MCF 10A (cell line): ENCODE data around the gene RPL7A. TPM values are rescaled to one million over a fixed set of nuclear protein-coding genes. Genes with fewer than 3 reads are reported as not detected.
"Not testable (repeated sequence)": the region's sequence is repeated elsewhere in the genome, so short reads cannot be mapped to it uniquely, and the experiment has no call there.

Experiments used
- BruUV-seq: library from RNA; stranded (reverse); fragments of 400-500 nt; replicated peaks from 2 replicates; lab custom pipeline; 2021; lab: Mats Ljungman, UMichigan
- CTCF ChIA-PET: fragments of 300-600 bp; sonication (Branson Sonifier 250); formaldehyde crosslinking; extraction: SDS; loops from one replicate; lab custom pipeline; 2021; ENCODE audit warnings: antibody characterized with exemption, inconsistent platforms; lab: Yijun Ruan, JAX
- POLR2A ChIA-PET: fragments of 300-600, 350-650 bp; sonication (Branson Sonifier 250); formaldehyde crosslinking; extraction: SDS; loops from one replicate; lab custom pipeline; 2020; ENCODE audit warnings: antibody characterized with exemption, inconsistent platforms; lab: Yijun Ruan, JAX
- DNase-seq: peaks from one replicate; pipeline ENCODE4 v3.0.0-alpha.2; 2018; ENCODE audit not compliant: unreplicated experiment
- H3K27ac Mint-ChIP-seq: one replicate; pipeline ENCODE4 v1.8.0; 2022; ENCODE audit warnings: mild to moderate bottlenecking, low read depth, mixed read lengths; ENCODE audit not compliant: unreplicated experiment
- H3K27me3 Mint-ChIP-seq: one replicate; pipeline ENCODE4 v1.8.0; 2022; ENCODE audit warnings: mixed read lengths; ENCODE audit not compliant: insufficient read depth, unreplicated experiment
- H3K36me3 Mint-ChIP-seq: one replicate; pipeline ENCODE4 v1.8.0; 2022; ENCODE audit warnings: mild to moderate bottlenecking, moderate library complexity, mixed read lengths; ENCODE audit not compliant: insufficient read depth, unreplicated experiment
- H3K4me1 Mint-ChIP-seq: one replicate; pipeline ENCODE4 v1.8.0; 2022; ENCODE audit warnings: mixed read lengths; ENCODE audit not compliant: insufficient read depth, unreplicated experiment
- H3K4me3 Mint-ChIP-seq: one replicate; pipeline ENCODE4 v1.8.0; 2022; ENCODE audit warnings: mild to moderate bottlenecking, moderate library complexity, mixed read lengths; ENCODE audit not compliant: unreplicated experiment
- H3K9me3 Mint-ChIP-seq: one replicate; pipeline ENCODE4 v1.8.0; 2022; ENCODE audit warnings: mixed read lengths; ENCODE audit not compliant: unreplicated experiment
- CTCF ChIP-seq: fragments of 200-600 bp; IDR thresholded peaks from one replicate; pipeline ENCODE4 v1.8.0; 2022; ENCODE audit warnings: antibody characterized with exemption, mild to moderate bottlenecking; ENCODE audit not compliant: unreplicated experiment
- intact Hi-C: fragments of 100-400 bp; cut with micrococcal nuclease; formaldehyde crosslinking; loops from 2 replicates; pipeline ENCODE4 v1.14.1; 2022
- total RNA-seq: library from RNA; stranded (reverse); gene quantifications from 2 replicates; pipeline ENCODE4 v1.2.3, GENCODE V29; 2022

The RPL7A gene
- total RNA-seq, 1 experiment from 2014 or later: 2,129 TPM

GRCh38 chr9:133389025-133389557 is 41.1 kb downstream of the RPL7A start:
- Mint-ChIP-seq H3K4me3 (no peak overlapping the region), H3K4me1 (no peaks in the 10 kb centered on the region), H3K9me3 (no peaks in the 10 kb centered on the region), H3K27me3 (no peaks in the 10 kb centered on the region), H3K27ac (no peak overlapping the region), H3K36me3 (no peaks in the 10 kb centered on the region)
- CTCF ChIA-PET: interaction anchor here (0.9 to 1.3 kb wide), 3 partner anchors 15 to 203 kb away, joined by 3 read pairs; no protein-coding TSS in a partner anchor
- DNase-seq: no peak
- POLR2A ChIA-PET: no interaction called here
- no TSS peak for BruUV-seq
- TF ChIP-seq CTCF: no peak
- intact Hi-C loops: no loop called here

DNA sequence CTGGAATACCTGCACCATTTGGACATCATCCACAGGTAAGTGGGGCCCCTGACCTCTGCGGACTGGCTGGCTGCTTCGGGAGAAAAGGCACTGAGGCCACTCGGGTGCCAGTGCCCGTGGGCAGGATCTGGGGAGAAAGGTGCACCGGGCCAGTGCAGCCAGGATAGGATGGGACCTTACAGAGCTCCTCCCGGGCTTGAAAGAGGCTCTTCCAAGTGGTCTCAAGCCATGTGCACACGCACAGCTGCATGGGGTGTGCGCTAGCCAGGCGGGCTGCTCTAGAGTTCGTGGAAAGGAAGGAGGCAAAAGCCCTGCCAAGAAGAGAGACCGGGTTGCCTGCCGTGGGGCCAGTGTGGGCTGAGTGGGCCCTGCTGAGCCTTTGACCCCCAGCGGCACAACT is 41.5 kb downstream of the RPL7A start:
- H3K4me3 Mint-ChIP-seq: no peak overlapping the region
- DNase-seq: no peak
- no peak overlapping the region for H3K27ac Mint-ChIP-seq
- peaks cover 3% of the 10 kb centered on the region for H3K27me3 Mint-ChIP-seq
- TF ChIP-seq CTCF: no peak
- intact Hi-C loops: no loop called here
- BruUV-seq: no TSS peak
- H3K4me1 Mint-ChIP-seq: no peaks in the 10 kb centered on the region
- H3K9me3 Mint-ChIP-seq: no peaks in the 10 kb centered on the region
- POLR2A ChIA-PET: no interaction called here
- CTCF ChIA-PET: interaction anchor here (0.9 to 1.3 kb wide), 3 partner anchors 15 to 204 kb away, joined by 3 read pairs; no protein-coding TSS in a partner anchor
- H3K36me3 Mint-ChIP-seq: no peaks in the 10 kb centered on the region

GRCh38 chr9:133390713-133391112 is 42.7 kb downstream of the RPL7A start:
- Mint-ChIP-seq H3K4me1 (no peaks in the 10 kb centered on the region), H3K36me3 (no peaks in the 10 kb centered on the region), H3K27me3 (peaks cover 15% of the 10 kb centered on the region), H3K27ac (no peak overlapping the region), H3K4me3 (no peak overlapping the region), H3K9me3 (no peaks in the 10 kb centered on the region)
- ChIA-PET CTCF (interaction anchor here (0.6 kb wide), 1 partner anchor 363 kb away, joined by 3 read pairs; no protein-coding TSS in a partner anchor), POLR2A (no interaction called here)
- no peak for TF ChIP-seq CTCF
- DNase-seq: no peak
- no TSS peak for BruUV-seq
- intact Hi-C loops: no loop called here

DNA sequence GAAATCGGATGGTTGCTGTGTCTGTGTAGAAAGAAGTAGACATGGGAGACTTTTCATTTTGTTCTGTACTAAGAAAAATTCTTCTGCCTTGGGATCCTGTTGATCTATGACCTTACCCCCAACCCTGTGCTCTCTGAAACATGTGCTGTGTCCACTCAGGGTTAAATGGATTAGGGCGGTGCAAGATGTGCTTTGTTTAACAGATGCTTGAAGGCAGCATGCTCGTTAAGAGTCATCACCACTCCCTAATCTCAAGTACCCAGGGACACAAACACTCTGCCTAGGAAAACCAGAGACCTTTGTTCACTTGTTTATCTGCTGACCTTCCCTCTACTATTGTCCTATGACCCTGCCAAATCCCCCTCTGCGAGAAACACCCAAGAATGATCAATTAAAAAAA is 43.4 kb downstream of the RPL7A start:
- CTCF ChIA-PET, POLR2A ChIA-PET, DNase-seq, intact Hi-C loops, BruUV-seq, H3K36me3 Mint-ChIP-seq, H3K4me3 Mint-ChIP-seq, H3K9me3 Mint-ChIP-seq, H3K27ac Mint-ChIP-seq, H3K4me1 Mint-ChIP-seq: not testable (repeated sequence)
- H3K27me3 Mint-ChIP-seq: peaks cover 22% of the 10 kb centered on the region

GRCh38 chr9:133392308-133392707 is 44.3 kb downstream of the RPL7A start:
- POLR2A ChIA-PET, H3K4me3 Mint-ChIP-seq, CTCF ChIA-PET, BruUV-seq, H3K9me3 Mint-ChIP-seq, intact Hi-C loops, DNase-seq, H3K27ac Mint-ChIP-seq, H3K4me1 Mint-ChIP-seq, H3K36me3 Mint-ChIP-seq: not testable (repeated sequence)
- H3K27me3 Mint-ChIP-seq: peaks cover 30% of the 10 kb centered on the region
